ENCODE data around the gene ZSWIM3.
A peak's percentile ranks its signal among the peaks of the same experiment; 100 is the strongest.

ZSWIM3 gene

GRCh38 chr20:45833030-45833882 is 24.2 kb upstream of the ZSWIM3 start, which contains the start of gene SNX21:
Gene SNX21, plus strand, starts transcription at chr20:45833799. Its CDS starts 121 bp downstream, at chr20:45833920.
- peak; percentile 62 for DNase-seq (ENCODE audit: low spot score)

- peak; percentile 72 for DNase-seq (ENCODE audit: low spot score)
Observed at GRCh38 chr20:45833883-45834796, 23.3 kb upstream of the ZSWIM3 start.

DNA sequence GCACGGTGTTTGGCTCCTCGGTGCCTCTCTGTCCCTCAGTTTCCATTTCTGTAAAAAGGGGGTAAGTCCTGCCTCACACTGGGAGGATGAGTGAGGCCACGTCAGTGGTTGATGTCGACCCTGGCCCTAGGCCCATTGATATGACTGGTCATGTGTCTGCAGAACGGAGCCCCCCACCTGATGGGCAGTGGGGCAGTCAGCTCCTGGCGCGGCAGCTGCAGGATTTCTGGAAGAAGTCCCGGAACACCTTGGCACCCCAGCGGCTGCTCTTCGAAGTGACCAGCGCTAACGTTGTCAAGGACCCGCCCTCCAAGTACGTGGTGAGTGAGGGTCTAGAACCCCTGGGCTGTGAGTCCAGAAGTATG is 22.6 kb upstream of the ZSWIM3 start:
- DNase-seq (ENCODE audit: low spot score) = no peak

DNA sequence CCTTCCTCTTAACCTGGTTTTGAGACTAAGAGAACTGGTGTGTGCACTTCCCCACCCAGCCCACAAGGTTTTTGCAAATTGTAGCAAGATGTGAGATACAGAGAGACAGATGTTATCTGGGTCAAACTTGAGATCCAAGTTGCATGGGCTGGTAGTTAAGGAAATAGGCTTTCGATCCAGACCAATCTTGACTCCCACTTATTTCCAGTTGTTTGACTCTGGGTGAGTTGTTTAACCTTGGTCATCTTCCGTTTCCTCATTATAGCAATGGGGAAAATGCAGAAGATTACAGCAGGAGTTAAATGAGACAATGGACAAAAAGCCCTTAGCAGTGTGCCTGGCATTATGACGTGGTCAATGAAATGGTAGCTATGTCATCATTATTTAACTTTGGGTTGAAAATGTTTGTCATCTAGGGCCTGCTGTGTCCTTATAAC is 22.1 kb upstream of the ZSWIM3 start:
- no peak for DNase-seq (ENCODE audit: low spot score)

DNA sequence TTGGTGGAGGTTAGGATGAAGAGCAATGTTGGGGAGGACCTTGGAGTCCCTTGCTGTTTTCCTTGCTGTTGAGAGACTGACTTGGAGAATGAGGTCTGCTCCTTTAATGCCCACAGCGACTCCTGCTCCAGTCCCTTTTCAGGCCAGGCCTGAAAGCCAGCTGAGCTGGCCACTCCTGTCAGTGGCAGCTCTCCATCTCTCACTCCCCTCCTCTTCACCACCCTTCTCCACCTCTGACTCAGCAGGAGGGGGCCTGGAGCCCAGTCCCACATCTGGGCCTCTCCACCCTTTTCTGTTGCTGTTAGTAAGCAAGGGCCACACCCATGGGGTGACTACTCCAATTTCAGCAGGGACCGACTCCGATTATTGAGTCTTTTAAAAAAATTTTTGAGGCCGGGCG is 21.6 kb upstream of the ZSWIM3 start:
- no peak for DNase-seq (ENCODE audit: low spot score)

DNA sequence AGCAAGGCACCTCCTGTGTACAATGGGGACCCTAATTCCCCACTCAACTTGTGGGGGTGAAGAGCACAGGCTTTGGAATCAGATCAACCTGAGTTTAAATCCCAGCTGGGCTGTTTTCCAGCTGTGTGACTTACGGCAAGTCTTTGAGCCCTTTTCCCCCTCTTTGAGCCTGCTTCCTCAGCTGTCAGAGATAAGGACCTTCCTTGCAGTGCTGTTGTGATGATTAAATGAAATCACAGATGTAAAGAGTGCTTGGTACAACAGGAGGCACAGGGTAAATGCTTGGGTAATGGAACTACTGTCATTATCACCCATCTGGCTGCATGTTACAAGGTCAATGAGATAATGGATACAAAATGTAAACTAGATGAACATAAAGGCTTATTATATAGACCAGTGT is 20.6 kb upstream of the ZSWIM3 start:
- no peak for DNase-seq (ENCODE audit: low spot score)

- DNase-seq (ENCODE audit: low spot score) = no peak
Observed at GRCh38 chr20:45840700-45841198, 16.7 kb upstream of the ZSWIM3 start.

DNA sequence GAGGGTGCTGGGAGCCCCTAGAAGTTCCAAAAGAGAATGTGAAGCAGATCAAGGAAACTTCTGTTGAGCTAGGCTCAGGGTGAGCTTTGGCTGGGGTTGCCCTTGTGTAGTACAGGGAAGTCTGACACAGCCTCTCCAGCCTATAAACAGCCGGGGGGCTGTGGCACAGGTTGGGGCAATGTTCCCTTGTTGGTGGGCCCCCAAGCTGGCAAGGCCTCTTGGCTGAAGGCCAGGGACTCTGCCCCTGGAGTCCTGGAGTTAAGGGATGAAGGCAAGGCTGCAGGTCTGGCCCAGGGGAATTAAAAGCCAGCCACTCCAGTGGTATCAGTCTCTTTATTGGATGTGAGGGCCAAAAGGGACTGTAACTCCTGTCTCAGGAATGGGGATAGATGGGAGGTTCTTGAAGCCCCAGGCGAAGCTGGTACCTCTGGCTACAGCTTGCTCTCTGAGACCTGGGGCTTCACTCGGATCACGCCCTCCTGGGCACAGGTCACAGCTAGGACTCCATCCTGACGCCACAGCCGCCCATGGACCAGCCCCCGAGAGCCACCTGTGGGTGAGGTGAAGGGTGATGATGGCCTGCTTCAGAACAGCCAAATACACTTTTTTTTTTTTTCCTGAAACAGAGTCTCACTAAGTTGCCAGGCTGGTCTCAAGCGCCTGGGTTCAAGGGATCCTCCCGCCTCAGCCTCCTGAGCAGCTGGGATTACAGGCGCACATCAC is 15.8 kb upstream of the ZSWIM3 start:
- DNase-seq (ENCODE audit: low spot score) = no peak

DNA sequence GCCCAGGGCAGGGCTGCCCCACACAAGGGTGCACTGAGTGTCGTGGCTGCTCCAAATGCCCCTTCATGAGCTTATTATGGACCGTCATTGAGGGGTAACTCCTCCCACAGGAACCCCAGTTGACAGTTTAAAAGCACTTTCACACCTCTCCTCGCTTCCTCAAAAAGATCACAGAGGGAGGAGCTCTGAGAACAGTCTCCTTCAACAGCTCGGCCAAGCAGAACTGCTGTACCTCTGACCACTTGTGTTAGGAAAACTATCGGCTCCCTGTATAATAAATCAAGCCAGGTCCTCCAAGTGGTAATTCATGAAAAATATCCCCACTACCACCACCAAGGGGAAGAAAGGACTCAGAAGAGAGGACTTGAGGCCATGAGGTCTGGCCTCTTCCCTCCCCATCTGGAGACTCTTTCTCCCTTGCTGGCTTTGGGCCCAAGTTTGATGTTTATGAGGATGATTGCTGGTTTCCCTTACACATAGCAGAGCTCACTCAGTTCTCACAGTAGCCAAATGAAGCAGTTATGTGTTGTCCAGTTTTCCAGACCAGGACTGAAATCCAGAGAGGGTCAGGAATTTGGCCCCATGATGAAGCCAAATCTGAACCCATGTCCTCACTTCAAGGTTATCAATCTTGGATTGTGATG is 15.1 kb upstream of the ZSWIM3 start:
- DNase-seq (ENCODE audit: low spot score) = no peak

DNA sequence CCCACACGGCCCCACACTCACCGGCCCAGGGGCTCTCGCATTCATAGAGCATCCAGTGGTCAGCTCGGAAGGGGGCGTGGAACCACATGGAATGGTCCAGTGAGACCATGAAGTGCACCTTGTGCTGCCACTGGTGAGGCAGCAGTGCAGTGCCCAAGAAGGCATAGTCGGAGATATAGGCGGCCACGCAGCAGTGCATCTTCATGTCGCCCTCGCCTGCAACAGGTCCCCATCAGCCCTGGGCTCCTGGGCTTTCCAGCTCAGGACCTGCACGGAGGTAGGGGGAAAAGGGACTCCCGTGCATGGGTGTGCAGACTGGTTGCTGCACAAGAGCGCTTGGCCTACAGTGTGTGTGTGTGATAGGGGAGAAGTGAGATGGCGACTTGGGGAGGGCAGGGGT is 13.9 kb upstream of the ZSWIM3 start:
- DNase-seq (ENCODE audit: low spot score) = no peak

GRCh38 chr20:45845452-45845851 is 12.0 kb upstream of the ZSWIM3 start:
- no peak for DNase-seq (ENCODE audit: low spot score)

DNA sequence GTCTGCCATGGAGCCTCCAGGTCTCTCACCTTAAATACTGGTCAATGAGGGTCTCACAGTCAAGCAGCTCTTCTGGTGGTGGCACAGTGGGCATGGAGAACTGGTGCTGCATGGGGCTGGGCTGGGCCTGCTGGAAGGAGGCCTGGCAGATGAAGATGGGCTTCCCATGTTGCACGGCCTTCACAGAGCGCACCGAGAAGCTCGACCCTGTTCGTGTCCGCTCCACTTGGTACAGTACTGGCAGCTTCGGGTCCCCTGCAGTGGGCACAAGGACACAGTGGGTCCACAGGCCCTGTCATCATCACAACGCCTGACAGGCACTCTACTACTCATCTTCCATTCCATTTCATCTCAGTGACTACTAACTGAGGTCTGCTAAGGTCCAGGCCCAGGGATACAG is 9.0 kb upstream of the ZSWIM3 start:
- DNase-seq (ENCODE audit: low spot score) = no peak

DNA sequence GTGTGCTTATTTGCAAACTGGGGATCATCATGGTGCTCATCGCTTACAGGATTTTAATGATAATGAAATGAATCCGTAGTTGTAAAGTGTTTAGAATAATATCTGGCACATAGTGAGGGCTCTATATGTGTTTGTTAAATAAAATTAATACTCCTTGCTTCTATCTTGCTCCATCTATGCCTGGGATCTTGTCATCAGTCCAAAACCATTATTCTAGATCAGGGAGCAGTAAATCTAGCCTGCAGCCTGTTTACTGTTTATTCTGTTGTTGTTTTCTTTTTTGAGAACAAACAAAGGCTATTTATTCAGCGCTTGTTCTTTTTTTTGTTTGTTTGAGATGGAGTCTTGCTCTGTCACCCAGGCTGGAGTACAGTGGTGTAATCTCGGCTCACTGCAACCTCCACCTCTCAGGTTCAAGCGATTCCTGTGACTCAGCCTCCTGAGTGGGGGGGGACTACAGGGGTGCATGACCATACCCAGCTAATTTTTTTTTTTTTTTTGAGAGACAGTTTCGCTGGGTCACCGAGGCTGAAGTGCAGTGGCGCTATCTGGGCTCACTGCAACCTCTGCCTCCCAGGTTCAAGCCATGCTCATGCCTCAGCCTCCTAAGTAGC is 8.3 kb upstream of the ZSWIM3 start:
- DNase-seq (ENCODE audit: low spot score) = no peak

DNA sequence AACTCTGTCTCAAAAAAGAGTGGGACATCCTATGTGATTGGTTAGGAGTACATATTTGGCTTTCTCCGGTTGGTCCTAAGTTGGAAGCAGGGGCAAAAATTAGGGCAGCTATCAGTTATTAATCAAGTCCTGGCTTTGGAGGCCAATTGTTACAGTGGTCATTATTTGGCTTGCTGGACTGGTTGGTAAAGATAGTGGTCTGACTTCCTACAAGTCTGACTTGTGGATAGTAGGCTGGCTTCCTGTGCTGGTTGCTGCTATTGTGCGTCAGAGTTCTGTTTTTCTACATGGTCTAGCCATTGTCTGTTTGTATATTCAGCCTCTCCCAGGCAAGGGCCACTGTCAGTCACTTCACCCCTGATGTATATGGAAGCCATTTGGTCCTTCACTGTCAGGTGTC is 7.2 kb upstream of the ZSWIM3 start:
- DNase-seq (ENCODE audit: low spot score) = no peak

DNA sequence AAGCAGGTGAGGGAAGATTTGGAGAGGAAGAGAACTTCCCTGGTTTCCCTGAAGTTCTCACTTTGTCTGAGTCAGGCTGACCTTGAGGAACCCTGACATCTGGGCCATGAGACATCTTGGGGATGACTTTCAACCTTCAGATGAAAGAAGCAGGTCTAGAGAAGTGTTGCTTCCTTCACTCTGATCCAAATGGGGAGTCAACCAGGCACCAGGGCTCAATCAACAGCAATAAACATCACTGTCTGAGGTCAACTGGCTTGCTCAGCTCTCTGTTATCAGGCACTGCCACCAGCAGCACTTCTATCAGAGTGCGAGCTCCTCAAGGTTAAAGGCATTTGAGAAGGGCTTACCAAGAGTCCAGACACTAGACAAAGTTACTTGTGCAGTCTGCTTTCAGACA is 6.5 kb upstream of the ZSWIM3 start:
- no peak for DNase-seq (ENCODE audit: low spot score)

DNA sequence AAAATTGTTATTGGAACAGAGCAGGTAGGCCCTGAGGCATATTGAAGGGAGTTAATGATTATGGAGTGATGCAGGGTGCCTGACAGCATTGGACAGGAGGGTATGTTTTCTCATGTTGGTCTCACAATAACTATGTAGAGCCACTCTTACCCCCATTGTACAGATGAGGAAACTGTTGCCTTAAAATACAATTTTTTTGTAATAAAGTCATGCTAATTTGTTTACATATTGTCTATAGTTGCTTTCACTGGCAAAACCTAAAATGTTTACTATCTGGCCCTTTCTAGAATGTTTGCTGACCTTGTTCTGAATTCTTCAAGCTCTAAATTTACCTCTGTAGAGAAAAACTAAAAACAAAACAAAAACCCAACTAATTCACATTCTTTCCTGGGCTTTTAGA is 5.9 kb upstream of the ZSWIM3 start:
- no peak for DNase-seq (ENCODE audit: low spot score)

DNA sequence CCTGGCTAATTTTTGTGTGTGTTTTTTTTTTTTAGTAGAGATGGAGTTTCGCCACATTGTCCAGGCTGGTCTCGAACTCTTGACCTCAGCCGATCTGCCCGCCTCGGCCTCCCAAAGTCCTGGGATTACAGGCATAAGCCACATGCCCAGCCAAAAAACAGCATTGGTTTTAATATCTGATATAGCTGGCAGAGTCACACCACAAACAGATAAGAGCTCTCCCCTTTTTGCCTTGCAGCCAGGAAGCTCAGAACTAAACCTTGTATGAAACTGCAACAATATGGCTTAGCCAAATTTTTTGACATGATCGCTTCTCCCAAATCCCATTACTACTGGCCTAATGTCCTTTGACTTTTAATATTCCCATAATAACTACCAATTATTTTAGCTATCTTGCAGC is 5.1 kb upstream of the ZSWIM3 start:
- no peak for DNase-seq (ENCODE audit: low spot score)

DNA sequence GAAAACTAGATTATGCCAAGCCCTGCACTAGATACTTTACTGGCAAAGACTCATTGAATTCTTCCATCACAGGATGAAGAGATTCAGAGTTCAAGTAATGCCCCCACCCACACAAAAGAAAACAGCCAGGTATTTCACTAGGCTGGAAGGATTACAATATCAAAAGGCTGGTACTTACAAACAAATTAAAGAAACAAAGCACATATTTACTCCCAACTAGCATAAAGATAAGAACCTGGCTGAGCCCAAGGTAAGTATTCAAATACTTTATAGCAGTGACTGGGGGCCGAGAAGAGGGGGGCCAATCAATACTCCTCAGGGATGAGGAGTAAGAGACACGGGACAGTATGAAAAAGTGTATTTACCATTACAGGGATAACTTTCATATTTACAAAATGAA is 3.9 kb upstream of the ZSWIM3 start:
- no peak for DNase-seq (ENCODE audit: low spot score)

GRCh38 chr20:45857882-45858216 is 435 bp downstream of the ZSWIM3 start:
- DNase-seq (ENCODE audit: low spot score) = no peak

GRCh38 chr20:45859916-45860315 is 2.5 kb downstream of the ZSWIM3 start:
- DNase-seq (ENCODE audit: low spot score) = no peak

DNA sequence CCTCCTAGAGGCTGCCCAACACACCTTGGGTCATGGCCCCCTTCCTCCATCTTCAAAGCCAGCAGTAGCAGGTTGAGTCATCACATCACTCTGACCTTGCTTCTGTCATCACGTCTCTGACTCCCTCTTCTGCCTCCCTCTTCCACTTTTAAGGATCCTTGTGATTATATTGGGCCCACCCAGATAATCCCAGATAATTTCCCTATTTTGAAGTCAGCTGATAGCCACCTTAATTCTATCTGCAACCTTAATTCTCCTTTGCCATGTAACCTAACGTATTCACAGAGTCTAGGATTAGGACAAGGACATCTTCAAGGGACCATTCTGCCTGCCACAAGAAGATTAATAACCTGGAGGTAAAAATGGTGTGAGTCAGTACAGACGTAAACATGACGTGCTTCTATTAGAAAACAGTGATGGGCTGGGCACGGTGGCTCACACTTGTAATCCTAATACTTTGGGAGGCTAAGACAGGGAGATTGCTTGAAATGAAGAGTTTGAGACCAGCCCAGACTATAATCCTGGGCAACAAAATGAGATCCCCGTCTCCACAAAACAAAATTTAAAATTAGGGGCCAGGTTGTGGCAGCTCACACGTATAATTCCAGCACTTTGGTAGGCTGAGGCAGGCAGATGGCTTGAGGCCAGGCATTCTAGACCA is 3.3 kb downstream of the ZSWIM3 start:
- DNase-seq (ENCODE audit: low spot score) = no peak
